ENCODE results near the gene TULP4. TPM values are rescaled to one million over a fixed set of nuclear protein-coding genes. Genes with fewer than 3 reads are reported as not detected.

The TULP4 gene
- total RNA-seq, 6 donors from 2014 or later, result 78.7 to 150 (median 94.4) TPM

GRCh38 chr6:158460602-158461169, 148.4 kb downstream of the TULP4 start:
- Histone ChIP-seq H3K36me3 (peaks cover 0 to 36% (median 5%) of the 10 kb centered on the region in 4 donors), H3K4me3 (no peak overlapping the region), H3K9me3 (no peaks in the 10 kb centered on the region), H3K27me3 (no peaks in the 10 kb centered on the region), H3K4me1 (no peaks in the 10 kb centered on the region), H3K27ac (no peak overlapping the region)
- DNase-seq, result no peak
- ATAC-seq (ENCODE audit: low FRiP score in 2 of 2), result no peak
- TF ChIP-seq EP300 (IDR thresholded peaks at IDR 0.05) (no peak), POLR2AphosphoS5 (IDR thresholded peaks at IDR 0.05) (no peak), CTCF (IDR thresholded peaks at IDR 0.05) (no peak), POLR2A (IDR thresholded peaks at IDR 0.05) (no peak)
- 81 to 97% methylated on average over 2 of the region's 2 CpGs for WGBS, 2 donors

- TF ChIP-seq POLR2AphosphoS5 (IDR thresholded peaks at IDR 0.05), result no peak
- no peak for TF ChIP-seq POLR2A (IDR thresholded peaks at IDR 0.05)
- no peak for TF ChIP-seq EP300 (IDR thresholded peaks at IDR 0.05)
- no peak for TF ChIP-seq CTCF (IDR thresholded peaks at IDR 0.05)
- H3K4me3 ChIP-seq, result no peak overlapping the region
- H3K9me3 ChIP-seq, result no peaks in the 10 kb centered on the region
- no peaks in the 10 kb centered on the region for H3K4me1 ChIP-seq
- no peak overlapping the region for H3K27ac ChIP-seq
- H3K27me3 ChIP-seq, result no peaks in the 10 kb centered on the region
- 81 to 85% methylated on average over 2 of the region's 2 CpGs for WGBS, 2 donors
- no peak for ATAC-seq (ENCODE audit: low FRiP score in 2 of 2)
- H3K36me3 ChIP-seq, result peaks cover 0 to 33% (median 5%) of the 10 kb centered on the region in 4 donors
- DNase-seq, result no peak
Observed at GRCh38 chr6:158461954-158462353, 149.7 kb downstream of the TULP4 start.

GRCh38 chr6:158464483-158464882, 152.2 kb downstream of the TULP4 start:
- Histone ChIP-seq H3K4me3 (no peak overlapping the region), H3K27me3 (no peaks in the 10 kb centered on the region), H3K27ac (no peak overlapping the region), H3K9me3 (no peaks in the 10 kb centered on the region), H3K4me1 (no peaks in the 10 kb centered on the region), H3K36me3 (peaks cover 0 to 22% (median 2%) of the 10 kb centered on the region in 4 donors)
- TF ChIP-seq POLR2AphosphoS5 (IDR thresholded peaks at IDR 0.05) (no peak), EP300 (IDR thresholded peaks at IDR 0.05) (no peak), CTCF (IDR thresholded peaks at IDR 0.05) (no peak), POLR2A (IDR thresholded peaks at IDR 0.05) (no peak)
- WGBS, 2 donors, result 86 to 90% methylated on average over 9 of the region's 9 CpGs
- ATAC-seq (ENCODE audit: low FRiP score in 2 of 2) (no peak), DNase-seq (no peak)

GRCh38 chr6:158465257-158465656, 153.0 kb downstream of the TULP4 start:
- DNase-seq, result no peak
- no peak for ATAC-seq (ENCODE audit: low FRiP score in 2 of 2)
- Histone ChIP-seq H3K36me3 (peaks cover 0 to 22% (median 2%) of the 10 kb centered on the region in 4 donors), H3K4me3 (no peak overlapping the region), H3K9me3 (no peaks in the 10 kb centered on the region), H3K27ac (no peak overlapping the region), H3K4me1 (no peaks in the 10 kb centered on the region), H3K27me3 (no peaks in the 10 kb centered on the region)
- TF ChIP-seq EP300 (IDR thresholded peaks at IDR 0.05) (no peak), POLR2AphosphoS5 (IDR thresholded peaks at IDR 0.05) (no peak), CTCF (IDR thresholded peaks at IDR 0.05) (no peak), POLR2A (IDR thresholded peaks at IDR 0.05) (no peak)
- 88 to 94% methylated on average over 2 of the region's 2 CpGs for WGBS, 2 donors

- H3K36me3 ChIP-seq, result peaks cover 0 to 22% (median 2%) of the 10 kb centered on the region in 4 donors
- ATAC-seq (ENCODE audit: low FRiP score in 2 of 2) (no peak), DNase-seq (no peak)
- no peaks in the 10 kb centered on the region for H3K4me1 ChIP-seq
- H3K27me3 ChIP-seq, result no peaks in the 10 kb centered on the region
- no peak overlapping the region for H3K27ac ChIP-seq
- TF ChIP-seq CTCF (IDR thresholded peaks at IDR 0.05), result no peak
- no peak for TF ChIP-seq POLR2AphosphoS5 (IDR thresholded peaks at IDR 0.05)
- TF ChIP-seq POLR2A (IDR thresholded peaks at IDR 0.05), result no peak
- TF ChIP-seq EP300 (IDR thresholded peaks at IDR 0.05), result no peak
- no peaks in the 10 kb centered on the region for H3K9me3 ChIP-seq
- no peak overlapping the region for H3K4me3 ChIP-seq
- WGBS, 2 donors, result 78% methylated on average over 3 of the region's 3 CpGs
Observed at GRCh38 chr6:158465747-158466146, 153.5 kb downstream of the TULP4 start.

All from upper lobe of left lung (tissue), 6 donors.